ENCODE data around the gene IL17F. TPM values are rescaled to one million over a fixed set of nuclear protein-coding genes. Genes with fewer than 3 reads are reported as not detected.

IL17F gene
- total RNA-seq: not detected

GRCh38 chr6:52244400-52244799 is at the start of gene IL17F:
Gene IL17F (minus strand): TSS chr6:52244500. CDS start chr6:52244429, 71 bp downstream.
- Histone ChIP-seq H3K27ac (no peak within 1 kb of the TSS), H3K9me3 (no peaks in the 10 kb centered on the region), H3K4me1 (no peaks in the 10 kb centered on the region), H3K27me3 (no peaks in the 10 kb centered on the region), H3K4me3 (replicated peaks in 1 of 3) (no peak within 1 kb of the TSS), H3K36me3 (no peaks in the 10 kb centered on the region)
- intact Hi-C loops (cut with DNase I): no loop called here
- no peak for DNase-seq
- WGBS, 2 donors: 88% methylated on average over 5 of the region's 5 CpGs
- TF ChIP-seq CTCF (IDR thresholded peaks at IDR 0.05) (no peak), POLR2A (IDR thresholded peaks at IDR 0.05) (no peak)

DNA sequence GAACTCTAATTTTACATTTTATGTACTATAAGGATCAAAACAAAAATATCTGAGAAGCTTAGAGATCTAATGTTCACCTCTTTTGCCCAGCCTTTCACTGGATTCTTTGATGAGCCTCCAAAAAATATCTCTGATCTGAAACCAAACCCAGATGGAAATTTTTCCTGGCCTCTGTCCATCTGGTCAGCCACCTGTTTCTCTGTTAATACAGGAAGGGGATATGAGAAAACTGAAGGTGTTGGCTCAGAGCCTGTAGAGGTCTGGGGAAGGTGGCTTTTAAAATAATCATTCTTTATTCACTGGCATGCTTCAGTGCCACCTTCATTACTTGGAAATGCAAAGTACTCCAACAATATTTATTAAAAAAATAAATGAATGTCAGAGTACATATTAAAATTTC is 48.8 kb upstream of the IL17F start:
- Histone ChIP-seq H3K36me3 (no peaks in the 10 kb centered on the region), H3K27me3 (no peaks in the 10 kb centered on the region), H3K27ac (peak overlapping the region in 1 of 3 donors; percentile 62), H3K4me3 (replicated peaks in 1 of 3) (no peak overlapping the region), H3K9me3 (no peaks in the 10 kb centered on the region), H3K4me1 (peaks cover 0 to 8% of the 10 kb centered on the region in 2 donors)
- TF ChIP-seq POLR2A (IDR thresholded peaks at IDR 0.05) (no peak), CTCF (IDR thresholded peaks at IDR 0.05) (no peak)
- intact Hi-C loops (cut with DNase I): no loop called here
- DNase-seq: peak; percentile 26 to 30

DNA sequence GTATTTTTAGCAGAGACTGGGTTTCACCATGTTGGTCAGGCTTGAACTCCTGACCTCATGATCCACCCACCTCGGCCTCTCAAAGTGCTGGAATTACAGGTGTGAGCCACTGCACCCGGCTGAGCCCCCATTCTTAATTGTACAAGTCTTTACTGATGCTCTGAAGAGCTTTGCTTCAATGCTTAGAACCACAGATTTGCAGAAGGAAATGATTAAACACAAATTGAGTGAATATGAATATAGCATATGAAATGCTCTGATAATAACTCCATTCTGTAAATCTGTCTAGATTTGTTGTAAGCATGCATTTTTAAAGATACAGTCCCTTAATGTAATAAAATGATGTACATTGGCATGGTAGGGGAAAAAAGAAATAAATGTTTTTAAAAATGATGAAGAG is 44.5 kb upstream of the IL17F start:
- no peak overlapping the region for H3K27ac ChIP-seq
- intact Hi-C loops (cut with DNase I): loop anchor here (5.0 to 10.0 kb wide), 2 partner anchors 76 to 108 kb away; partner anchors contain the start of gene PAQR8
- no peaks in the 10 kb centered on the region for H3K36me3 ChIP-seq
- TF ChIP-seq POLR2A (IDR thresholded peaks at IDR 0.05): no peak
- no peak for TF ChIP-seq CTCF (IDR thresholded peaks at IDR 0.05)
- no peaks in the 10 kb centered on the region for H3K9me3 ChIP-seq
- DNase-seq: no peak
- 75 to 90% methylated on average over 2 of the region's 2 CpGs for WGBS, 2 donors
- no peak overlapping the region for H3K4me3 ChIP-seq (replicated peaks in 1 of 3)
- H3K27me3 ChIP-seq: no peaks in the 10 kb centered on the region
- peaks cover 3 to 11% of the 10 kb centered on the region in 2 donors for H3K4me1 ChIP-seq

- Histone ChIP-seq H3K9me3 (no peaks in the 10 kb centered on the region), H3K36me3 (no peaks in the 10 kb centered on the region), H3K4me3 (replicated peaks in 1 of 3) (no peak overlapping the region), H3K27me3 (no peaks in the 10 kb centered on the region), H3K27ac (no peak overlapping the region), H3K4me1 (peaks cover 9 to 16% of the 10 kb centered on the region in 2 donors)
- WGBS, 2 donors: 92% methylated on average over 7 of the region's 7 CpGs
- TF ChIP-seq CTCF (IDR thresholded peaks at IDR 0.05) (no peak), POLR2A (IDR thresholded peaks at IDR 0.05) (no peak)
- no peak for DNase-seq
- intact Hi-C loops (cut with DNase I): loop anchor here (5.0 to 10.0 kb wide), 2 partner anchors 77 to 109 kb away; partner anchors contain the start of gene PAQR8
Measured at GRCh38 chr6:52288216-52288615, 43.9 kb upstream of the IL17F start.

DNA sequence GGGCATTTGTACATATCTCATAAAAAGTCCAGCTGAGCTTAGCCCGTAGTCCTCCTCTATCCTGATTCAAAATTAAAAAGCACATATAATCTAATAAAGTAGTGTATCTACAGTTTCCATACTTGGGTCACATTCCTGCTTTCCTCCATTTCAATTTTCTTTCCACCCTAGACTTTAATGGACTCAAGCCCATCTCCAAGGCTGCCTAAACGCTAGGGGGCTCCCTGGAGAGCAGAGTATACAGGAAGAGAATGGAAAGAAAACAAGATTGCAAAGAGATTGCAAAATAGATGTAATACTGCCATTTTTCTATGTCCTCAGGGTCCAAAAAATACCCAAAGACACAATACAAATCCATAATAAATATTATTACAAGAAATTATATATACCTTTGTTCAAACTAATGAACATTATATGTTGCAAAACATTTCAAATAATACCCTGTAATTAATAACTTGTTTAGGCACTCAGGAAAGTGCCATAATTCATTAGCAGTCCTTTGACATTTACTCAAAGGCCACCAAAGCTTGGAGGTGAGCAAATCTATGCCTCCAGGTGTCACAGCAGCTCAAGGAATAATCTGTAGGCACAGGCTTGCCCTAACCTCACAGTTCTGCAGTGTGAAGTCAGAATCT is 42.6 kb upstream of the IL17F start:
- TF ChIP-seq CTCF (IDR thresholded peaks at IDR 0.05): peak in 5 of 6 experiments; percentile 25 to 68 (median 52)
- TF ChIP-seq POLR2A (IDR thresholded peaks at IDR 0.05): no peak
- 10 to 16% methylated on average over 2 of the region's 2 CpGs for WGBS, 2 donors
- H3K27me3 ChIP-seq: no peaks in the 10 kb centered on the region
- peak; percentile 65 to 76 for DNase-seq
- no peaks in the 10 kb centered on the region for H3K9me3 ChIP-seq
- H3K27ac ChIP-seq: no peak overlapping the region
- H3K4me1 ChIP-seq: peaks cover 9 to 10% of the 10 kb centered on the region in 2 donors
- H3K4me3 ChIP-seq (replicated peaks in 1 of 3): no peak overlapping the region
- H3K36me3 ChIP-seq: peaks cover 1 to 4% of the 10 kb centered on the region in 2 donors
- intact Hi-C loops (cut with DNase I): loop anchor here (5.0 to 10.0 kb wide), 2 partner anchors 78 to 110 kb away; partner anchors contain the start of gene PAQR8

Data from thyroid gland (tissue), 4 donors.